ENCODE data around the gene CIAO1.
"Not testable (repeated sequence)": the region's sequence is repeated elsewhere in the genome, so short reads cannot be mapped to it uniquely, and the experiment has no call there.

Gene CIAO1

DNA sequence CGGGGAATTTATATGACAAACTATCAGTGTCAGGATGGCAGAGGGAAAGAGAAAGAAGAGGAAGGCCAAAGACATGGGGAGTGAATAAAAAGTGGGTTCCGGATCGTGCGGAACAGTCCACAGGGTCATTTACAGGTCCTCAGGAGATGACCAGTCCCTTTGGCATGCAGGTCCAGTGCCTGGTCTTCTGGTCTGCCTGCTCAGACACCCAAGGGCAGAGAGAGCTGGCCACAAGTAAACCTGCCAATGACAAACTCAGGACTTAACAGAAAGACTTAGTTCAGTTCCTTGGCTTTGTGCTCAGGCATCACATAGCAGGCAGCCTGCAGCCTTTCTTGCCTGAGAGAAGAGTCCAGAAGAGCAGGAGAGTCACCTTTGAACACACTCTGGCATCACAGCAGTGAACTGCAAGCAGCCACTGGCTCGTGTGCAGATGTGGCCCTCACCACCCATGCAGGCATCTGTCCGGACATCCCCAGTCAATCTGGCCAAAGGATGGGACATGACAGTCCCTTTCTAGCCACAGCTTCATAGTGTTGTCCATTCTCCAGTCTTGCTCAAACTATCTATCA lies 14.2 kb upstream of the CIAO1 start:
- DNase-seq = no peak

DNA sequence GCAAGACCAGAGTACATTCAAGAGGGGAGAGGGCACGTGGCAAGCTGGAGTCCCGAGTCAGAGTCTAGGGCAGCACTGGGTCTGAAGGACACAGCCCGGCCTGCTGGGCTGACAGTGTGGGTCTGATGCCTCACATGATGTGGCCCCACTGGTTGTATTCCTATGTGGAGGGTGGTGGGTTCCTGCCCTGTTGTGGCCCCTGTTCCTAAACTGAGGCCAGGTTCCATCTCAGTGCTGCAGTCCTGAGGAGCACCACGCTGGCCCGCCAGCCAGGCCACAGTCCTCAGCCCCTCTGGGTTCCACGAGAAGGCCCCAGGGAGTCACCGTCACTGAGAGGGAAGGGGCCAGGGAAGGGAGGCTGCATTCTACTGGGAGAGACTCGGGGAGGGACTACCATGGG lies 13.5 kb upstream of the CIAO1 start:
- DNase-seq = no peak

DNA sequence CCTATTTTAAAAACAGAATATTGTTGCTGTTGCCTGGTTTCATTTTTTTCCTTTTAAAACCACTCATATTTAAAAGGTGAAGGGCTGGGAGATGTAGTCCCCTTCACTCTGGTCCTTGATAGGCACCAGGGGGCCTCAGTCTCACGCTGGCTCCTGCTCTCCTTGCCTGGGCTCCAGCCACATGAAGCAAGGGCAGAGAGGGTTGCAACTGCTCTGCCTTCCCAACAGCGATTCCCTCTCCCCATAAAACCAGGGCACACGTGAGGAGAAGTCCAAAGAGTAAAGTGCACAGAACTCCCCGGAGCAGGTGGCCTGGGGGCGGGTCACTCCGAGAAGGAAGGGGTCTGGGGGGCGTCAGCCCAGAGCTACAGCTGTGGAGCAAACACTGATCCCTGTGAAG lies 13.0 kb upstream of the CIAO1 start:
- no peak for DNase-seq

DNA sequence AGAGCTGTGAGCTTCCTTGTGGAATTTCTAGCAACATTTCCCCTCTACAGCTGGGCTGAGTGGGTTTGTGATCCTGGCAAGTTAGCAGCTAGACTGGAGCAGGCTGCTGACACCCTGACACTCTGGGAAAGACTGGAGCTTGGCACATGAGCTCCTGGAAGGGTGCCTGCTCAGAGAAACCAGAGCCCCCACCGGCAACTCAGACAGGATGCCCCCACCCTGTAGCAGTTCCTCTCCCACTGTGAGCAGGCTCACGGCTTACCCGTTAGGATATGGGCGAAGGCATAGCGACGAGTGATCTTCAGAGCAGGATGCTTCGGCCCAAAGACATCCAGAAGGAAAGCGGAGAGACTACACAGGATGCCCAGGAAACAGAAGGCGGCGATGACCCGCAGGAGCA lies 11.5 kb upstream of the CIAO1 start:
- DNase-seq = no peak

DNA sequence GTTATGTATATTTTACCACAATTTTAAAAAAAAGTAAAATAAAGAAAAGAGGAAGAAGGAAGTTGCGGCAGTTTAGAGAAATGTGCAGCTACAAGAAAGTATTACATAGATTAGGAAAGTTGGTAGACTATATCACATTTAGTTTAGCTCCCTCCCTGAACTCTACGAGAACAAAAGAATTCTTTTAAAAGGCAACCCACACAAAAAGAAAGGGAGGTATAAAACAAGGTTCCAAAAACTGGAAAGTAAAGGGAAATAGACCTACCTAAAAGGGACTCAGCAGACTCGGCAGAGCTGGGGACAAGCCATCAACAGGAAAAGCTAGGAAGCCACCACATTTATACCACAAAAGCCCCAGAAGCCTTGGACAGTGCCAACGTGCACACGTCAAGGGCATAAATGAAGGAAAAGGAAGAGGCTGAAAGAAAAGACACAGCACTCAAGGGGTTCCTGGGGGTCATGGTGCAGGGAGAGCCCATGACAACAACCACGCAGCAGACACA lies 9.4 kb upstream of the CIAO1 start:
- no peak for DNase-seq

DNA sequence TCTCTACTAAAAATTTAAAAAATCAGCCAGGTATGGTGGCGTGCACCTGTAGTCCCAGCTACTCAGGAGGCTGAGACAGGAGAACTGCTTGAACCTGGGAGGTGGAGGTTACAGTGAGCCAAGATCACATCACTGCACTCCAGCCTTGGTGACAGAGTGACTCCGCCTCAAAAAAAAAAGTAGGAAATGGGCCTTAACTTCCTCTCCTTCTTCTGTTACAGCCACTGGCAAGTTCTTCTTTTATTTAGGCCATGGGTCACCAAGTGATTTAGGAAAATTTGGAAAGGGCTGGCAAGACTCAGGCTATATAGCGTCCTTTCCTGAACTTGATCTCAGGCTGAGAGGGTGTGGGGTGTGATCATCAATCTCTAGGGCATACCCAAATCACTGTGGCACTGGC lies 8.3 kb upstream of the CIAO1 start:
- DNase-seq = not testable (repeated sequence)

DNA sequence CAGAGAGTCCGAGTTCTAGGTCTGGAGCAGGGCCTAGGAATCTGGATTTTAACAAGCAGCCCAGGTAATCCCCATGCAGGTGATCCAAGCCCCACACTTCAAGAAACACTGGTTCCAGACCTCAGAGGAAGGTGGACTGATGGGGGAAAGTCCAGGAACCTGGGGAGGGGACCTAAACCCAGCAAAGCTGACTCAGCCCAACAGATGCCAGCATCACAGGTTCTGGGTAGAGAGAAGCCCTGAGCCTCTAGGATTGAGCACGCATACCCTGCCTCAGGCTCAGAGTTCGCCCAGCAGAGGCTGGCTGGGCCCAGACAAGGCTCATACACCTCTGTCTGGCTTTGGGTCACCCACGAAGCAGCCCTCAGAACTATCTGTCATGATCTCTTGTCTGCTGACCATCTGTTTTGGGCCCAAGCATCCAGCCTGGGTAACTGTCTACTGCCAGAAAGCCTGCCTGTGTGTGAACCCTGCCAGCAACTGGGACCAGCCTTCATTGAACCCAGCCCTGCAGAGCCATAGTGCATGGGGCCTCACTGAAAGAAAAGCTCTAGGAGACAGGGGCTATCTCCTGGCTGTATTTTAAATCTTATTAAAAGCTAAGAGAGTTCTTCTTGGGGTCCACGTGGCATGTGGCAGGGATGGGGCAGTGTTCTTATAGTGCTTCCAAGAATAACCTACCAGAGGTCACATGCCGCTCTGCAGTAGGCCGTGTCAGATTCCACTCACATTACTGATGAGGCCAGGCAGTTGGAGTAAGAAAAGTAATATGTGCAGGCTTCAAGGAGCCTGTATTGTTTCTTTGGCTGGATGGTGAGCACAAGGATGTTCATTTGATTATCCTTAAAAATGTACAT lies 7.6 kb upstream of the CIAO1 start:
- DNase-seq = no peak

DNA sequence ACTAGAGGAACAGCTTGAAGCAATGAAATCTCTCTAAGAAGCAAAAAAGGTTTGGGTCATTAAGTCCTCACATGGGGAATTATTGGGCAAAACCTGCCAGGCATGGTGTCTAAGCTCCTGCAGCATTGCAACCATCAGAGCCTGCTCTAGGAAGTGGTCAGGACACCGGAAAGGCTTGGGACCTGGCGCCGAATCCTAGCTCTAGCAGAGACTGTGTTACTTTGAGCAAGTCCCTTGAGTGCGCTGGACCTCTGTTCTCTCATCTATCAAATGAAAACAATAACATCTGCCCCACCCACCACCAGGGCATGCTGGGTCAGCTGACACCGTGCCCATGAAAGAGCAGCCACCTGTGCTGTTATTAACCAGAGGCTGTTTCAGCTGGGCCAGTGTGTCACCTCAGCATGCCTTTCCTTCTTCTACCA lies 6.5 kb upstream of the CIAO1 start:
- no peak for DNase-seq

DNA sequence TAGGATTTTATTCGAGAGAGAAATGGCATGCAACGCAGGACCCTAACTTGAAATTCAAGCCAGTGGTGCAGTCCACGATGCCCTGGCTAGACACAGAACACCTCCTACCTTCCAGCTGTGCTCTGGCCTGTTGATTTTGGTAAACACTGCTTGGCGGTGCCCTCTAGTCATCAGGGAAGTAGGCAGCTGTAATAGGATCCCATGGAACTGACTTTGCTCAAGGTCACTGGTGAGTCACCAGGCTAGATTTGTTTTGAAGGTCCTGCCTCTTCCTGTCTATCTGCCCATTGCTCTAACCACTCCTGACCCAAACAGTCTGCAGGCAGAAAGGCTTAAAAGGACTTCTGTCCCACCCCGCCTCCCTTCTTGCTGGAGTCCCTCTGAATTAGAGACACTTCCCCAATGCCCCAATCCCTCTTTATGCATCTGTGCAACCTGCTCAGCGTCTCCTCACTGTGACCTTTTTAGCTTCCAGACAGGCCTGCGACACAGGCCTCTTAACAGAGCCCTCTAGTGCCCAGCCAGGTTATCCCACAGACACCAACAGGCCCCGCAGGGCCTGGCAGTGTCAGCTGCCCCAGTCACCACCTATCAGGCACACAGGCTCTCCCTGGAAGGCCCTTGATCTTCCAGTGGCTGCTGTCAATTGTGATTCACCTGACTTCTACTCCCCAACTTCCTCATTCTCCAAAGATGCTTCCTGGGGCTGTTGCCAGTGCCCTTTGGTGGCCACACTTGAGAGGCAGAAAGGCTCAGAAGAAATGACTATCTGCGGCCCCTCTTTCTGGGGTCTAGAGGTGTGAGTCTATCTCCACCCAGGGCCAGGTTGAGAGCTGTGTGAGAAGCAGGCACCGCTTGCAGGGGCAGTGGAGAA lies 5.4 kb upstream of the CIAO1 start:
- peak; percentile 31 for DNase-seq

DNA sequence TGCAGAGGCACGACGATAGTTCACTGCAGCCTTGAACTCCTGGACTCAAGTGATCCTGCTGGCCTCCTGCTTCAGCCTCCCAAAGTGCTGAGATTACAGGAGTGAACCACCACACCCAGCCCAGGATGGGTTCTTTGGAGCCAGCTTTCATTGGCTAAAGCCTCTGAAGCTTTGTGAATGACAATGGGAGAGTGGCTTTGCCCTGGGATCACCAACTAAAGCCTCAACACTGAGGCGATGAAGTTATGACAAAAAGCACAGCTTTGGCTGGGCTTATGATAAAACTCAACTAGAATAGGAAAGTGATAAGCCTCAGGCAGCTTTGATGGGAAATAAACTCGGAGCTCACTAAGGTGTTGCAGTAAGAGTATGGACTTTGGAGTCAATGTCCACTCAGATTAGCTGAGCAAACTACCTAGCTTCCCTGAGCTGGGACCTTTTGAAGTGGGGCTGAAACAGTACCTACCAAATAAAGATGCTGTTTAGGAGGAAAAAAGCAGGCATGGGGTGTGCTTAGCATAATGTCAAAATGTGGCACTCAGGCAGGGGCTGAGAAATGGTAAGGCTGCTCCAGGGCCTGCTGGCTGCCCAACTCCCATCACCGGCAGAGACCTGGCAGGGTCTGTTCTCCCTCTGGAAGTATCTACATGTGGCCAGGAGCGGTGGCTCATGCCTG lies 4.6 kb upstream of the CIAO1 start:
- no peak for DNase-seq

DNA sequence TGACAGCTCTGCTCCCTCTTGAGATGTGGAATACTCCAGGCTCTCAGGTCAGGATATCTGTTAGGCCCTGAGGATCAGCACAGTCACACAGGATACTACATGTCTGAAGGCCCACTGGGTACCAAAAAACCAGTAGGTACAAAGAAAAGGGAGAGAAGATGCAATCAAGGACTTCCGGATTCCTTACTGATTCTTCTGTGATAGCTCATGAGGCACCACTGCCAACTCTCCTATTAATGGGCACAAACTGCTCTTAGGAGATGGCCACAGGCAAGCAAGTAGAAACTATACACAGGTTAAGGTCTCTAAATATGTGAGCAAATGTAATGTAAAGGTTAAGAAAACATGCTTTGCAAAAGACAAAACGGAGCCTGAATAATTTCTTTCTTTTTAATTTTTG lies 3.7 kb upstream of the CIAO1 start:
- DNase-seq = no peak

DNA sequence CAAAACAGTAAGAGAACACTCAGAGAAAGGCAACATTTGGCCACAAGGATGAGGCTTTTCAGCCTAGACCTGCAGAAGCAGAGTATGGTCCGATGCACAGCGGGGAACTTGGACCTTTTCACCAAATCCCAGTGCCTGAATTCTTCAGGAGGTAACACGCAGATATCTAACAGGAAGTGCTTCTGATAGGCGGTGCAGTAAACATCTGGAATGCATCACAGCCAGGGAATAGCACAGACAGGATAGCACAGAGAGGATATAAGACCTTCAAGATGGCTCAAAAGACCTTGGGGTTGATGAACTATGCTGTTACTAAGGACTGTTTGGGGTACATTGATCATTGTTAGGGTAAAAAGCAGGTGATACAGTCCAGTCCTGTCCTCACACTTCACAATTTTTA lies 1.9 kb upstream of the CIAO1 start:
- DNase-seq = no peak

DNA sequence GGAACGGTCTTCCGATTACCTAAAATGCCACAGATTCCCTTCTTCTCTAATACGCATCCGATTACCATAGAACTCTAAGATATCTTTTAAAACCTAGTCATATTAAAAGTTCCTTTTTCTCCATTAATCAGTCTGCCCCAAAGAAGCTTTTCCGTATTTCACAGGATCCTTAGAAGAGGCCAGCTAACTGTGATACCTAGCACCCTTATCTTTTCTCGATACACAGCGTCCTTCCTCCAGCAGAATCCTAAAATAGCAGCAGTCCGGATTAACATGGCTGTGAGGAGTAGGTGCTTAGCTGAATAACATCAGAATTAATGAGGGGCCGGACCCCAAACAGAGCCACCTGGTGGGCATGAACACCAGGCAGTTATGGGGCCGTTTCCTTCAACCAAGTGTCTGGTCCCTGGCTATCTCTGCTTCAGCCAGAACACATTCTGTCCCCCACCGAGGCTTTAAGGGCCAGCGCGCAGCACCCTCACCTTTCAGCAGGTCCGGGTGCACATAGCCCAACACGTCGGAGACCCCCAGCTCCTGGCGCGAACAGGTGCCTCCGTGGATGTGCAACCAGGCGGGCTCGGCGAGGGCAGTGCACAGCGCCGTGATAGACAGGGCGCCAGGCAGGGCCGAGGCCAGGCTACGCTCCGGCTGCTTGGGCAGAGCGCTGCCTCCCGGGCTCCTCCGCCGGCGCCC lies 1.2 kb upstream of the CIAO1 start:
- no peak for DNase-seq

DNA sequence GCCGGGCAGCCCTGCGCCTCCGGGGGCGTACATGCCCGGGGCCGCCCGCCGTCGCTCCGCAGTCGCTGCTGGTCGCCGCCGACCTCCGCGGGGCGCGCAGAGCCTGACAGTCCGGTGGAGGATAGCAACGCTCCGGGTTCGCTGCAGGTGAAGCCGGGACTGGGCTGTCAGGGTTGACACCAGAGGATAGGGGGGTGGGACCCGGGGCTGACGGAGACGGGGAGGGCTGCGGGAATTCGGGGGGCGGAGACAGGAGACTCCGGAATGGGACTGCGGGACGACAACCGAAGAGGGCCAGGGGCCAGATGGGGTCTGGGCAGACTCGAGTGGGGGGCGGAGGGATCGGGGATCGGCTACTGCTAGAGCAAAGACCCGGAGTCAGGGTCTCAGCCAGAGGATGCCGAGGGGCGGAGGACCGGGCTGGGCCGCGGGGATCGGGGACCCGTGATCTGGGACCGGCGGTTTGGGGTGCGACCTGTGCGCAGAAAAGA lies 631 bp upstream of the CIAO1 start:
- no peak for DNase-seq

DNA sequence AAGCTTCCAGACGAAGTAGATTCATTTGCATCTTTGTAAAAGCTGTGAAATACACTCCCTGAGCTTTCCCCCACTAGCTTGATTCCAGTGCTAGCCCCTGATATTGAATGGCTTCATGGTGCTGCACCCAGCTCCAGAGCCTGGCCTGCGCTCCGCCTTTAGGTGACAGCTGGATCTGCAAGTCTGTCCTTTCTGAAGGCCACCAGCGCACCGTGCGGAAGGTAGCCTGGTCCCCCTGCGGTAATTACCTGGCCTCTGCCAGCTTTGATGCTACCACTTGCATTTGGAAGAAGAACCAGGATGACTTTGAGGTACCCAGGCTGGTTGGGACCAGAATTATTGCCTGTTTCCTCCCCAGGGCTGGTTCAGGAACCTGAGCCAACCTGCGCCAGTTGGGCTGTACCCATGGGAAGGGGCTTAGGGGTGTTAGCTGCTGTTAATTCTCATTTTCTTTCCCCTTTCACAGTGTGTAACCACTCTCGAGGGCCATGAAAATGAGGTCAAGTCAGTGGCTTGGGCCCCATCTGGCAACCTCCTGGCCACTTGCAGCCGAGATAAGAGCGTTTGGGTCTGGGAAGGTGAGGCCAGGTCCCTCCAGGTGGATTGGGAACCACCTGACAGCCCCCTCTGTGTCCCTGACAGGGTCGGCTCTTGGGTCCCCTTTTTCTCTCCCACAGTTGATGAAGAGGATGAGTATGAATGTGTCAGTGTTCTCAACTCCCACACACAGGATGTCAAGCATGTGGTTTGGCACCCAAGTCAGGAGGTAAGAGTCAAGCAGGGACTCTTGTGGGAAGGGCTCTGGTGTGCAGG lies 1.3 kb downstream of the CIAO1 start:
- DNase-seq = peak; percentile 72

DNA sequence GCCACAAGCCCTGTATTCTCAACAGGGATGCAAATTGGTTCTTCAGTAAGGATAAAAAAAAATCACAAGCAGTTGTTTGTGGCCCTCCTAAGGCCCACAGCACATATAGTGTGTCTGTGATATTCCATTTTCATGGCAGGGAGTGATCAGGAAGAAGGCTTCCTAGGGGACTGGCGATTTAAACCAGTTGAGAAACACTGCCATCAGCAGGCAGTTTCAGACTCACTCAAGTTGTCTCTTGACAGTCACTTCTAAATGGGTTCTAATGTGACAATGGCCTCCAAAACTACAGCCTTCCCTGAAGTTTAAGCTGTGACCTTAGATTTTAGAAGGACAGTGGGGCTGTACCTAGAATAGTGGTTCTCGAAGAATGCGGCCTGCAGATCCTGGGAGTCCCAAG lies 6.0 kb downstream of the CIAO1 start:
- no peak for DNase-seq

DNA sequence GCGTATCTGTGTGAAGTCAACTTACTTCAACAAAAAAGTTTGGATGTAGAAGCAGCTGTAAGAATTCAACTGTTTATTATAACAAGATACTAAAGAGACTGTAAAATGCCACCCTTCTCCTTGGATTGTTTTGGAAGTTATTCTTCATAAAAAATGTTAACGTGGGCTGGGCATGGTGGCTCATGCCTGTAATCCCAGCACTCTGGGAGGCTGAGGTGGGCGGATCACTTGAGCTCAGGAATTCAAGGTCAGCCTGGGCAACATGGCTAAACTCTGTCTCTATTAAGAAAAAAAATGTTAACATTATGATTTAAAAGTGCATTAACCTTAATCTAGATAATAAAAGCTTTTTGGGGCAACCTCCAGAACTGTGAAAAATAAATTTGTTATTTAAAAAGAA lies 7.7 kb downstream of the CIAO1 start:
- DNase-seq = no peak

DNA sequence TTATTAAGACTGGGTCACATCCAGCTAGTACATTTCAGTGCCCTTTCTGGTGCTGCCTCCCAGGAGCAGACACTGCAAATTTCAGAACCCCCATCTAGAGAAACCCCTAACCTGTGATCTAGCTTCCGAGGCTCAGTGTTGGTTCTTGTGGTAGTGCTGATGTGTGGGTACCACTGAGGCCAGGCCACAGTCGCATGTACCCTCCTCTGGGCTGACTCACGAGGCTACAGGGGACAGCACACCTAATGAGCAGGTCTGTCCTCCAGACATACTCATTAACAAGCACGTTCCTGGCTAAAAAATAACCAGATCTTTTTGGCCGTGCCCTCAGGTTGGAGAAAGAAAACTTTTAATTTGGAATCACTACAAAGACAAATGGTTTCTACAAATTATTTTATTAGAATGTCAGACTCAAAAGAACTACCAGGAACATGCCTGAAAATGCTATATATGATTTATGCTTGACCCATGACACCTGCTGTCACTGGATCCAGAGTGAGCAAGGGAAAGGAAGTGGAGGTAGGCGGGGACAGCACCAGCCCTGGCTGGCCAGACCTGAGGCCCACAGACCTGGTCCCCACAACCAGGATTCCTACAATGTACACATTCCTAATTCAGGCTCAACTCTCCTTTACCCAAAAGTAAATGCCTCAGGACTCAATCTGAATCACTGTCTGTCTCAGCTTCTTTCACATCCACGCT lies 8.5 kb downstream of the CIAO1 start:
- DNase-seq = no peak

DNA sequence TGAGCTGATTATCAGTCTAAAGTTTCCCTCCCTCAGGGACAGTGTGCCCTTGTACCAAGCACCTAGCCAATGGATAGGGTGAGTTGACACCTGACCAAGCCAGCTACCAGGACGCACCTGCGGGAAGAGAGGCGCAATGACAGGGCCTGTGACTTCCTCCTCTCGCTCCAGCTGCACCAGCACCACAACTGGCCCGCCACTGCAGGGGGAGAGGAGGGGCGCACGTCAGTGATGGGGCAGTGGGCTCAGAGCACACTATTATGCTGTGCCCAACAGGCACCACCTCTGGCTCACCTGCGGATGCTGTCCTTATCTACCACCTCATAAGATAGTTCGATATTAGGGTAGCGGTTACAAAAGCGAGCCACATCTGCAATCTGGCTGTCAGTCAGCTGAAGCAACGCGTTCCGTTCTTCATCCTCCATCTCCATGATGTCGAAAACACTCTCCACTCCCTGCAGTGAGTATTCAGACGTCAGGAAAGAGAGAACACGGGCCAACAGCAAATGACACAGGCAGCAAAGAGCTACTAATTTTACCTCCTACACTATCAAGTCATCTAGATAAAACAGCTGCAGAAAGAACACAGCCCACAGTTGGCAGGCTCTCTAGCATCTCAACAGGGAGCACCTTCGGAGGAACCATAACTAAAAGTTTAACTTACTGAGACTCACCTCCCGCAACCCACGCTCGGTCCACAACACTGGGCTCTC lies 10.9 kb downstream of the CIAO1 start:
- no peak for DNase-seq

DNA sequence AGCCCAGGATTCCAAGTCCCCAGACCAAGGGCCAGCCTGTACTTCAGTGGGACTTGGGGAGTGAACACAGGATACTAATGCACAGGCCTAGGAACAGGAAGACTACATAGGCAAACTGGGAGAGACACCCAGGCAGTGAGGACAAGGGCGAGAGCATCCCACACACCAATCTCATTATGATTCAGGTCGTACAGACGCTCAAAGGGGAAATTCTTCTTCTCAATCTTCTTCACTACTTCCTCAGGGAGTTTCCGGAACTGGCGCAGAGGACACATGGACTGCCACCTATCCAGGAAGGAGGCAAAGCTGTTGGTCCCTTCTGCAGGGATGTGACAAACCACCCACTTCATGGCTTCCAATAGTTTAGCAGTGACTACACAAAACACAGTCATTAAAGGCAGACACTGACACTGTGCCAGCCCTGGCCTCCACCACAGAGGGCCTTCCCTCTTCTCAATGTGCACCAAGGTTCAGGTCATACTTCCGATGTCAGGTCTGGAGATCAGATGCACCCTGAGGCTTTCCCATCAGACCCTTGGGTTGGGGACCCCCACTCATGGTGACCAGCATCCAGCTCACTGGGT lies 21.3 kb downstream of the CIAO1 start:
- no peak for DNase-seq

Measured in stimulated activated CD4-positive, alpha-beta T cell treated with anti-CD3 and anti-CD28 coated beads, Interleukin-1b, Interleukin-23, amount 100 ng/mL, for 48 hours (primary cell).